HG02588 (cell line): Measurements from ENCODE around the gene CHD2.
A peak's percentile ranks its signal among the peaks of the same experiment; 100 is the strongest.

Experiments
- ATAC-seq: cut with Tn5 transposase; IDR thresholded peaks from one replicate; pipeline ENCODE4 v1.9.1; 2021; ENCODE audit warnings: mild to moderate bottlenecking, moderate library complexity; ENCODE audit not compliant: unreplicated experiment

Gene CHD2

GRCh38 chr15:93005133-93005532 lies 105.0 kb downstream of the CHD2 start:
- no peak for ATAC-seq

- no peak for ATAC-seq
These were observed 107.9 kb downstream of the CHD2 start for GRCh38 chr15:93007994-93008393.

GRCh38 chr15:93012786-93013185 lies 112.7 kb downstream of the CHD2 start:
- no peak for ATAC-seq

DNA sequence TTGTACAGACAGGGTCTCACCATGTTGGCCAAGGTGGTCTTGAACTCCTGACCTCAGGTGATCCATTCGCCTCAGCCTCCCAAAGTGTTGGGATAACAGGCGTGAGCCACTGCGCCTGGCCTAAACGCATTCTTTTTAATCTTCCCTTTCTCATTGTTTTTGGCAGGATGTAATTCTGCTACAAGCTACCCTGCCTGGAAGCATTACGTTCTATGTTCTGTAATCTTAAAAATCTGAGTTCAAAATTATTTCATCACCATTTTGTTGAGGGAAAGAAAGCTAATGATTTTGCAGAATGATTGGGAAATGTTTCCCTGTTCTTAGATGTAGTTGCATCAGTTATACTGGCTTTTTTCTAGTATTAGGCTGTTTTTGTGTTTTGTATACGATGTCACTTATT lies 117.4 kb downstream of the CHD2 start:
- no peak for ATAC-seq

- ATAC-seq = no peak
These were observed 118.5 kb downstream of the CHD2 start for GRCh38 chr15:93018574-93018973.

GRCh38 chr15:93019090-93019489 lies 119.0 kb downstream of the CHD2 start:
- no peak for ATAC-seq

DNA sequence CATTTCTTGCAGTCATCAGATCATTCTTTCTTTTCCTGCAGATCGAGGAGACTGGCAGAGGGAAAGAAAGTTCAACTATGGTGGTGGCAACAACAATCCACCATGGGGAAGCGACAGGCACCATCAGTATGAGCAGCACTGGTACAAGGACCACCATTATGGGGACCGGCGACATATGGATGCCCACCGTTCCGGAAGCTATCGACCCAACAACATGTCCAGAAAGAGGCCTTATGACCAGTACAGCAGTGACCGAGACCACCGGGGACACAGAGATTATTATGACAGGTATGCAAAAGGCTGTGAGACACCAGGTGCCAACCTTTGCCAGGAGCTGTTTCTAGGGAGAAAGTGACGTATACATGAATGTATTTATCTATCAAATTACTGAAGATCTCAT lies 119.8 kb downstream of the CHD2 start:
- no peak for ATAC-seq

GRCh38 chr15:93020976-93021772 lies 121.0 kb downstream of the CHD2 start:
- ATAC-seq = peak; percentile 62

DNA sequence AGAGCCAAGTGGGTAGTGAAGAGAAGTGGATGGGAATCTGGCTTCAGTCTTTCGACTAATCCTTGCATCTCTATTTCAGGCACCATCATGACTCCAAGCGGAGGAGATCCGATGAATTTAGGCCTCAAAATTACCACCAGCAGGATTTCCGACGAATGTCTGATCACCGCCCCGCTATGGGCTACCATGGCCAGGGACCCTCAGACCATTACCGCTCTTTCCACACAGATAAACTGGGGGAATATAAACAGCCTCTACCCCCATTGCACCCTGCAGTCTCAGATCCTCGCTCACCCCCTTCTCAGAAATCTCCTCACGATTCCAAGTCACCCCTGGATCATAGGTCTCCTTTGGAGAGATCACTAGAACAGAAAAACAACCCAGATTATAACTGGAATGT lies 124.2 kb downstream of the CHD2 start:
- ATAC-seq = no peak

DNA sequence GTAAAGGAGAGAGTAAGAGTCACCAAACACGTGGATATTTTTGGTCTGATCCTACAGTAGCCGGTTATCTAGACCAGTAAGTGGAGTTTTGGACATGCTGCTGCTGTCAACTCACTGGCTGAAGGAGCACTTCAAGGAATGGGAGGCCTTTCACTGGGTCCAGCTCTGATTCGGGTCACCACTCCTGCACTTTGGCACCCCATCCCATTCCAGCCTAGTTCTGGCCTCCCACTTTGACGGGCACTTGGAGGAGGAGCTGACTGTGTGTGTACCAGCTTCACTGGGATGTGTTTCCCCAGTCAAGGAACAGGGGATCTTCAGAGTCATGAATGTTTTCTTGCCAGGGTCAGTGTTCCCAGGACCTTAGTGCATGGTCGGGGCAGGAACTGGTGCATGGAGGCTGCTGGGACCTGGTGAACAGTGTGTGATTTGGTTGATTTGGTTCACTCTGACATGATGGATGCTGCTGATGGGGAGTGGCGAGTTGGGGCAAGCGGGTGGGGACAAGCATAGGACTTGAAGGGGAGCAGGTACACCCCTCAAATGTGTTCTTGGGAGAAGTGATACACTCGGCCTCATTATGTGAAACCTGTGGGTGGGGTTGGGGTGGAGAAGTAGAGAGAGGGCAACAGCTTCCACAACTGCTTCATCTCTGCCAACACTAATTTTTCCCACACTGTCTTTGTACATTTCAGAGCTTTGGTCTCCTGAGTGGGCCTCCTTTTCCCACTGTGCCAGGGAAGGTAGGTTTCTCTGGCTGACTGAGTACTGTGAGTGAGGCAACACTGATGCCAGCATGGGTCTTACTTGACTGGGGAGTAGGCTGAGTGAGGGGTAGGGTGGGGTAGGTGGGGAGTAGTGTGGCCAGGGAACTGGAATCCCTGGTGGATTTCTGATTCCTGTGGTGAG lies 124.8 kb downstream of the CHD2 start:
- ATAC-seq = no peak

- ATAC-seq = no peak
These were observed 125.5 kb downstream of the CHD2 start for GRCh38 chr15:93025625-93025982.

- ATAC-seq = no peak
These were observed 126.3 kb downstream of the CHD2 start for GRCh38 chr15:93026380-93026817.

- ATAC-seq = no peak
These were observed 127.3 kb downstream of the CHD2 start for GRCh38 chr15:93027413-93027812.

- no peak for ATAC-seq
These were observed 128.0 kb downstream of the CHD2 start for GRCh38 chr15:93028111-93028631.

- no peak for ATAC-seq
These were observed 128.6 kb downstream of the CHD2 start for GRCh38 chr15:93028632-93029213.

- ATAC-seq = no peak
These were observed 129.2 kb downstream of the CHD2 start for GRCh38 chr15:93029214-93029835.

GRCh38 chr15:93029836-93030429 lies 129.8 kb downstream of the CHD2 start:
- no peak for ATAC-seq

GRCh38 chr15:93030430-93031102 lies 130.4 kb downstream of the CHD2 start:
- ATAC-seq = peak; percentile 71

GRCh38 chr15:93031103-93031464 lies 131.0 kb downstream of the CHD2 start:
- ATAC-seq = no peak
